IMR-90 (cell line): Measurements from ENCODE around the gene KIF21A. TPM values are rescaled to one million over a fixed set of nuclear protein-coding genes. Genes with fewer than 3 reads are reported as not detected.

Experiments
- ATAC-seq: fragments of 200-7000 bp; cut with Tn5 transposase; 2 replicates; pipeline ENCODE4 v1.9.1; 2020; ENCODE audit warnings: low read depth, mild to moderate bottlenecking, moderate library complexity
- BruUV-seq: library from RNA; stranded (reverse); fragments of 400-500 nt; replicated peaks from 2 replicates; lab custom pipeline; 2021; lab: Mats Ljungman, UMichigan
- CTCF ChIA-PET: fragments of 300-600 bp; formaldehyde crosslinking; extraction: SDS; loops from one replicate; lab custom pipeline; 2021; ENCODE audit warnings: antibody characterized with exemption; lab: Yijun Ruan, JAX
- POLR2A ChIA-PET: fragments of 300-600 bp; sonication (Branson Sonifier 250); formaldehyde crosslinking; loops from one replicate; lab custom pipeline; 2022; ENCODE audit warnings: antibody characterized with exemption; ENCODE audit not compliant: unreplicated experiment; lab: Charles Lee
- DNase-seq: peaks from one replicate; pipeline ENCODE4 v3.0.0; 2013
- H2AFZ ChIP-seq: replicated peaks from 2 replicates; pipeline ENCODE3; 2013; ENCODE audit warnings: low read length, mild to moderate bottlenecking; ENCODE audit not compliant: poor library complexity
- H2AK5ac ChIP-seq: 2 replicates; pipeline ENCODE4 v1.6.1; 2013; ENCODE audit warnings: low read depth, low read length, inconsistent platforms
- H2AK9ac ChIP-seq: replicated peaks from 2 replicates; pipeline ENCODE3; 2013; ENCODE audit warnings: mild to moderate bottlenecking, low read depth, low read length, moderate library complexity; ENCODE audit not compliant: poor library complexity
- H2BK120ac ChIP-seq: 2 replicates; pipeline ENCODE4 v1.6.1; 2013; ENCODE audit warnings: low read depth, low read length, inconsistent platforms
- H2BK15ac ChIP-seq: 3 replicates; pipeline ENCODE4 v1.6.1; 2013; ENCODE audit warnings: low read depth, low read length, inconsistent platforms
- H2BK20ac ChIP-seq: 2 replicates; pipeline ENCODE4 v1.6.1; 2013; ENCODE audit warnings: low read depth, mild to moderate bottlenecking, inconsistent platforms, low read length, moderate library complexity
- H2BK5ac ChIP-seq: 2 replicates; pipeline ENCODE4 v1.6.1; 2013; ENCODE audit warnings: mild to moderate bottlenecking, low read depth, low read length, inconsistent platforms; ENCODE audit not compliant: poor library complexity, severe bottlenecking
- H3K14ac ChIP-seq: replicated peaks from 2 replicates; pipeline ENCODE4 v1.6.1; 2013; ENCODE audit warnings: low read depth, low read length, inconsistent platforms
- H3K18ac ChIP-seq: 2 replicates; pipeline ENCODE4 v1.6.1; 2013; ENCODE audit warnings: low read depth, low read length, control low read depth
- H3K23ac ChIP-seq: 2 replicates; pipeline ENCODE4 v1.6.1; 2013; ENCODE audit warnings: low read depth, low read length, inconsistent platforms
- H3K27ac ChIP-seq: 2 replicates; pipeline ENCODE4 v1.5.1; 2013; ENCODE audit warnings: mild to moderate bottlenecking, control low read depth, low read length; ENCODE audit not compliant: insufficient read depth
- H3K27me3 ChIP-seq: 2 replicates; pipeline ENCODE4 v1.6.1; 2013; ENCODE audit warnings: low read length; ENCODE audit not compliant: control insufficient read depth, insufficient read depth
- H3K36me3 ChIP-seq: 2 replicates; pipeline ENCODE4 v1.6.1; 2013; ENCODE audit warnings: low read length, mixed read lengths; ENCODE audit not compliant: control insufficient read depth, insufficient read depth
- H3K4ac ChIP-seq: 2 replicates; pipeline ENCODE4 v1.6.1; 2013; ENCODE audit warnings: low read depth, low read length, inconsistent platforms
- H3K4me1 ChIP-seq: 2 replicates; pipeline ENCODE4 v1.6.1; 2013; ENCODE audit warnings: low read length, mixed read lengths; ENCODE audit not compliant: control insufficient read depth, insufficient read depth
- H3K4me2 ChIP-seq: 2 replicates; pipeline ENCODE4 v1.6.1; 2013; ENCODE audit warnings: low read depth, mild to moderate bottlenecking, control low read depth, low read length, moderate library complexity
- H3K4me3 ChIP-seq: 2 replicates; pipeline ENCODE4 v1.5.1; 2013; ENCODE audit warnings: low read depth, mild to moderate bottlenecking, control low read depth, low read length, moderate library complexity; ENCODE audit not compliant: insufficient read depth
- H3K56ac ChIP-seq: 2 replicates; pipeline ENCODE4 v1.6.1; 2013; ENCODE audit warnings: low read length, inconsistent platforms; ENCODE audit not compliant: insufficient read depth; ENCODE audit errors: extremely low read depth
- H3K79me1 ChIP-seq, 2 experiments: 2 replicates each; pipeline ENCODE4 v1.6.1; 2013; ENCODE audit warnings: low read length in 2 of 2, inconsistent platforms in 1 of 2, low read depth in 1 of 2
- H3K9ac ChIP-seq: 2 replicates; pipeline ENCODE4 v1.6.1; 2013; ENCODE audit warnings: low read depth, low read length, control low read depth
- H3K9me1 ChIP-seq: 2 replicates; pipeline ENCODE4 v1.6.1; 2013; ENCODE audit warnings: low read length, inconsistent platforms; ENCODE audit not compliant: insufficient read depth
- H3K9me3 ChIP-seq: 2 replicates; pipeline ENCODE4 v1.6.1; 2013; ENCODE audit warnings: low read length; ENCODE audit not compliant: control insufficient read depth, insufficient read depth
- H4K20me1 ChIP-seq: 2 replicates; pipeline ENCODE4 v1.6.1; 2013; ENCODE audit warnings: low read length, inconsistent platforms; ENCODE audit not compliant: insufficient read depth
- H4K5ac ChIP-seq: 2 replicates; pipeline ENCODE4 v1.6.1; 2013; ENCODE audit warnings: mild to moderate bottlenecking, low read depth, low read length, control low read depth
- H4K8ac ChIP-seq, 2 experiments: 2 replicates each; pipeline ENCODE4 v1.6.1; 2013; ENCODE audit warnings: low read depth in 2 of 2, low read length in 2 of 2, control low read depth in 1 of 2, inconsistent platforms in 1 of 2
- H4K91ac ChIP-seq: 2 replicates; pipeline ENCODE4 v1.6.1; 2013; ENCODE audit warnings: low read depth, low read length, inconsistent platforms; ENCODE audit not compliant: insufficient read depth
- BHLHE40 ChIP-seq: fragments of 150-350 bp; IDR thresholded peaks from 2 replicates; pipeline ENCODE4 v1.6.1; 2016; ENCODE audit warnings: mild to moderate bottlenecking, low read depth, low read length
- CEBPB ChIP-seq: IDR thresholded peaks from 2 replicates; pipeline ENCODE4 v1.6.1; 2012; ENCODE audit warnings: low read depth, low read length, improper control_type of control experiment
- CHD1 ChIP-seq: IDR thresholded peaks from 2 replicates; pipeline ENCODE4 v1.6.1; 2012; ENCODE audit warnings: low read depth, low read length, improper control_type of control experiment
- CTCF ChIP-seq: conservative IDR thresholded peaks from 2 replicates; pipeline ENCODE4 v1.5.1; 2012; ENCODE audit warnings: mild to moderate bottlenecking, low read depth, low read length, improper control_type of control experiment
- ELK1 ChIP-seq: fragments of 150-350 bp; IDR thresholded peaks from 2 replicates; pipeline ENCODE4 v1.6.1; 2016; ENCODE audit warnings: low read depth, mild to moderate bottlenecking, low read length, moderate library complexity, borderline replicate concordance
- FOS ChIP-seq: fragments of 150-350 bp; IDR thresholded peaks from 2 replicates; pipeline ENCODE4 v1.6.1; 2016; ENCODE audit warnings: low read depth, low read length
- MAFK ChIP-seq: IDR thresholded peaks from 2 replicates; pipeline ENCODE4 v1.6.1; 2012; ENCODE audit warnings: low read depth, low read length, improper control_type of control experiment
- MXI1 ChIP-seq: IDR thresholded peaks from 2 replicates; pipeline ENCODE4 v1.6.1; 2012; ENCODE audit warnings: low read depth, mild to moderate bottlenecking, low read length, moderate library complexity, borderline replicate concordance
- NFE2L2 ChIP-seq: fragments of 150-350 bp; IDR thresholded peaks from 2 replicates; pipeline ENCODE4 v1.6.1; 2016; ENCODE audit warnings: low read depth, mild to moderate bottlenecking, low read length
- POLR2A ChIP-seq: IDR thresholded peaks from 2 replicates; pipeline ENCODE4 v1.6.1; 2012; ENCODE audit warnings: mild to moderate bottlenecking, low read depth, low read length
- RAD21 ChIP-seq: IDR thresholded peaks from 2 replicates; pipeline ENCODE4 v1.6.1; 2012; ENCODE audit warnings: low read length, improper control_type of control experiment
- RCOR1 ChIP-seq: IDR thresholded peaks from 2 replicates; pipeline ENCODE4 v1.6.1; 2012; ENCODE audit warnings: mild to moderate bottlenecking, low read length, improper control_type of control experiment; ENCODE audit not compliant: insufficient replicate concordance
- SMC3 ChIP-seq: fragments of 150-350 bp; IDR thresholded peaks from 2 replicates; pipeline ENCODE4 v1.6.1; 2016; ENCODE audit warnings: low read depth, mild to moderate bottlenecking, antibody characterized with exemption, low read length, moderate library complexity
- dilution Hi-C: fragments of 300-500 bp; cut with HindIII; formaldehyde crosslinking; loops from one replicate; pipeline ENCODE4 v1.14.3; 2018; ENCODE audit warnings: low sequenced_read_pairs; ENCODE audit not compliant: unreplicated experiment
- in situ Hi-C: fragments of 300-500 bp; cut with MboI; formaldehyde crosslinking; loops from 3 replicates; pipeline ENCODE4 v1.14.3; 2019; ENCODE audit warnings: low sequenced_read_pairs, inconsistent platforms, mixed read lengths
- intact Hi-C: fragments of 100-400 bp; cut with micrococcal nuclease; formaldehyde crosslinking; loops from 2 replicates; pipeline ENCODE4 v1.10.0; 2022
- polyA plus RNA-seq, 3 experiments: library from polyadenylated mRNA; depleted of rRNA; stranded (reverse); fragments of >200 nt; gene quantifications; 2 replicates each; pipeline ENCODE4 v1.2.3, GENCODE V29; 2012; ENCODE audit warnings: low replicate concordance in 1 of 3
- total RNA-seq: library from RNA; depleted of rRNA; stranded (reverse); fragments of >200 nt; gene quantifications from 2 replicates; pipeline ENCODE4 v1.2.3, GENCODE V29; 2012

Gene KIF21A
- total and polyA plus RNA-seq, 2 of the 4 experiments (the other 2 are of a cell fraction): 0.38 to 1.1 TPM

GRCh38 chr12:39351153-39351552 lies 91.8 kb downstream of the KIF21A start:
- Histone ChIP-seq H3K4me1 (no peaks in the 10 kb centered on the region), H2BK20ac (no peak overlapping the region), H3K79me1 (no peaks in the 10 kb centered on the region), H2BK120ac (no peak overlapping the region), H3K36me3 (no peaks in the 10 kb centered on the region), H4K8ac (no peak overlapping the region), H3K18ac (no peak overlapping the region), H2BK15ac (no peak overlapping the region), H3K23ac (no peak overlapping the region), H3K4me2 (no peak overlapping the region), H3K56ac (no peak overlapping the region), H2BK5ac (no peak overlapping the region), H3K9me3 (no peaks in the 10 kb centered on the region), H2AFZ (no peak overlapping the region), H4K91ac (no peak overlapping the region), H4K20me1 (no peaks in the 10 kb centered on the region), H2AK9ac (no peak overlapping the region), H3K27me3 (no peaks in the 10 kb centered on the region), H4K5ac (no peak overlapping the region), H3K9ac (no peak overlapping the region), H2AK5ac (no peak overlapping the region), H3K27ac (no peak overlapping the region), H3K4ac (no peak overlapping the region), H3K4me3 (no peak overlapping the region), H3K14ac (no peak overlapping the region), H3K9me1 (no peaks in the 10 kb centered on the region)
- DNase-seq (no peak), ATAC-seq (no peak)
- TF ChIP-seq FOS (no peak), ELK1 (no peak), MAFK (no peak), RCOR1 (no peak), RAD21 (no peak), SMC3 (no peak), MXI1 (no peak), POLR2A (no peak), NFE2L2 (no peak), CEBPB (no peak), BHLHE40 (no peak), CTCF (no peak), CHD1 (no peak)
- CTCF ChIA-PET: no interaction called here
- in situ Hi-C loops (no loop called here), dilution Hi-C loops (no loop called here), intact Hi-C loops (no loop called here)
- BruUV-seq: no TSS peak
- POLR2A ChIA-PET: no interaction called here
